Fibroblast of lung (primary cell): ENCODE data around the gene C1orf116. TPM values are rescaled to one million over a fixed set of nuclear protein-coding genes. Genes with fewer than 3 reads are reported as not detected.
"Not testable (repeated sequence)": the region's sequence is repeated elsewhere in the genome, so short reads cannot be mapped to it uniquely, and the experiment has no call there.

ENCODE experiments used
- DNase-seq, 2 donors: peaks; one replicate each; pipeline versions ENCODE4 v3.0.0 to v3.0.0-alpha.2; 2010; ENCODE audit warnings: low read depth in 2 of 2
- H2AFZ ChIP-seq: 2 replicates; pipeline ENCODE4 v1.5.1; 2012; ENCODE audit warnings: low read length, control low read depth, inconsistent platforms
- H3K27ac ChIP-seq: 2 replicates; pipeline ENCODE4 v1.5.1; 2011; ENCODE audit warnings: low read length, control low read depth; ENCODE audit not compliant: insufficient read depth
- H3K27me3 ChIP-seq: 2 replicates; pipeline ENCODE4 v1.5.1; 2011; ENCODE audit warnings: mild to moderate bottlenecking, low read length; ENCODE audit not compliant: control insufficient read depth, insufficient read depth
- H3K36me3 ChIP-seq: 2 replicates; pipeline ENCODE4 v1.5.1; 2011; ENCODE audit warnings: low read length; ENCODE audit not compliant: control insufficient read depth, insufficient read depth
- H3K4me1 ChIP-seq: 2 replicates; pipeline ENCODE4 v1.5.1; 2011; ENCODE audit warnings: low read length; ENCODE audit not compliant: control insufficient read depth, insufficient read depth; ENCODE audit errors: extremely low read depth
- H3K4me2 ChIP-seq: 2 replicates; pipeline ENCODE4 v1.5.1; 2011; ENCODE audit warnings: low read length, control low read depth; ENCODE audit not compliant: insufficient read depth; ENCODE audit errors: extremely low read depth
- H3K4me3 ChIP-seq, 4 experiments: fragments of 200-600 bp in 1 of 4; sonication (generic) in 1 of 4; replicated peaks in 1 of 4; 2 replicates each; pipeline ENCODE4 v1.5.1; 2011 to 2016; ENCODE audit warnings: low read length in 4 of 4, low read depth in 3 of 4, mild to moderate bottlenecking in 3 of 4, control low read depth in 2 of 4, inconsistent platforms in 1 of 4, mixed read lengths in 1 of 4; ENCODE audit not compliant: insufficient read depth in 1 of 4; ENCODE audit errors: control extremely low read depth in 1 of 4
- H3K79me2 ChIP-seq: 2 replicates; pipeline ENCODE4 v1.5.1; 2012; ENCODE audit warnings: mild to moderate bottlenecking, low read length, inconsistent platforms; ENCODE audit not compliant: control insufficient read depth, insufficient read depth
- H3K9ac ChIP-seq: 2 replicates; pipeline ENCODE4 v1.5.1; 2011; ENCODE audit warnings: mild to moderate bottlenecking, low read length, control low read depth; ENCODE audit not compliant: insufficient read depth
- H3K9me3 ChIP-seq: 2 replicates; pipeline ENCODE4 v1.5.1; 2012; ENCODE audit warnings: low read depth, low read length; ENCODE audit not compliant: control insufficient read depth, insufficient read depth
- H4K20me1 ChIP-seq: 2 replicates; pipeline ENCODE4 v1.5.1; 2011; ENCODE audit warnings: low read length; ENCODE audit not compliant: control insufficient read depth, insufficient read depth; ENCODE audit errors: extremely low read depth
- CTCF ChIP-seq, 2 donors: IDR thresholded peaks in 1 of 2; conservative IDR thresholded peaks in 1 of 2; 1 replicate in 1 of 2; 2 replicates in 1 of 2; pipeline ENCODE4 v1.5.1; 2011 to 2012; ENCODE audit warnings: low read length in 2 of 2, control low read depth in 1 of 2, inconsistent platforms in 1 of 2, low read depth in 1 of 2, mild to moderate bottlenecking in 1 of 2
- EZH2 ChIP-seq: IDR thresholded peaks from 2 replicates; pipeline ENCODE4 v1.5.1; 2012; ENCODE audit warnings: low read length, control low read depth, mild to moderate bottlenecking; ENCODE audit errors: missing control alignments
- polyA plus RNA-seq, 2 donors: library from polyadenylated mRNA; depleted of rRNA in 1 of 2; stranded (reverse) in 1 of 2; unstranded in 1 of 2; fragments of >200 nt; gene quantifications; 2 replicates each; pipeline ENCODE4 v1.2.1, GENCODE V29; 2011 to 2012; ENCODE audit warnings: missing spikeins in 1 of 2
- total RNA-seq: library from RNA; depleted of rRNA; stranded (reverse); fragments of >200 nt; gene quantifications from 2 replicates; pipeline ENCODE4 v1.2.1, GENCODE V29; 2014

The C1orf116 gene
- total and polyA plus RNA-seq, 2 donors (not counting 1 experiment from before 2014, with no cell fraction given), result 0.06 TPM; not detected in 1

- Histone ChIP-seq H3K27me3 (no peaks in the 10 kb centered on the region), H3K4me1 (peaks cover 2% of the 10 kb centered on the region), H3K27ac (no peak overlapping the region), H3K36me3 (peaks cover 5% of the 10 kb centered on the region), H4K20me1 (no peaks in the 10 kb centered on the region), H3K9ac (no peak overlapping the region), H3K79me2 (peaks cover 27% of the 10 kb centered on the region), H3K9me3 (no peaks in the 10 kb centered on the region), H3K4me2 (no peak overlapping the region), H2AFZ (no peak overlapping the region), H3K4me3 (no peak overlapping the region)
- DNase-seq, result no peak
- TF ChIP-seq CTCF (conservative IDR thresholded peaks at IDR 0.05 in 1 of 2, IDR thresholded peaks at IDR 0.05 in 1 of 2; ENCODE audit: low read depth in 1 of 2, low read length in 2 of 2) (no peak), EZH2 (no peak)
Observed at GRCh38 chr1:207047505-207047904, 14.9 kb upstream of the C1orf116 start.

- Histone ChIP-seq H3K9ac (no peak overlapping the region), H3K79me2 (peaks cover 26% of the 10 kb centered on the region), H3K27me3 (no peaks in the 10 kb centered on the region), H3K36me3 (peaks cover 5% of the 10 kb centered on the region), H3K27ac (no peak overlapping the region), H4K20me1 (no peaks in the 10 kb centered on the region), H3K4me3 (no peak overlapping the region), H3K9me3 (no peaks in the 10 kb centered on the region), H3K4me1 (peaks cover 2% of the 10 kb centered on the region), H2AFZ (no peak overlapping the region), H3K4me2 (no peak overlapping the region)
- DNase-seq, result no peak
- TF ChIP-seq CTCF (conservative IDR thresholded peaks at IDR 0.05 in 1 of 2, IDR thresholded peaks at IDR 0.05 in 1 of 2; ENCODE audit: low read depth in 1 of 2, low read length in 2 of 2) (no peak), EZH2 (no peak)
Observed at GRCh38 chr1:207045453-207045852, 12.9 kb upstream of the C1orf116 start.

- DNase-seq, H3K36me3 ChIP-seq, H3K4me1 ChIP-seq, H2AFZ ChIP-seq, H3K9ac ChIP-seq, H3K4me2 ChIP-seq, H3K4me3 ChIP-seq, H3K79me2 ChIP-seq, H3K27me3 ChIP-seq, H3K27ac ChIP-seq, H3K9me3 ChIP-seq, H4K20me1 ChIP-seq: not testable (repeated sequence)
Observed at GRCh38 chr1:207041397-207041796, 8.8 kb upstream of the C1orf116 start.
